Transverse colon (tissue), 4 donors: ENCODE data around the gene RAMP1. TPM values are rescaled to one million over a fixed set of nuclear protein-coding genes. Genes with fewer than 3 reads are reported as not detected.

Experiments used
- DNase-seq: peaks from one replicate; pipeline ENCODE4 v3.0.0-alpha.2; 2019
- H3K27ac ChIP-seq, 4 donors: fragments of 200-600 bp; sonication (generic); 2 replicates each; pipeline ENCODE4 v1.5.1; 2016 to 2018; ENCODE audit warnings: inconsistent platforms in 4 of 4
- H3K27me3 ChIP-seq: fragments of 200-600 bp; sonication (generic); 2 replicates; pipeline ENCODE4 v1.5.1; 2017; ENCODE audit warnings: inconsistent platforms
- H3K36me3 ChIP-seq, 4 donors: fragments of 200-600 bp; sonication (generic); 2 replicates each; pipeline ENCODE4 v1.5.1; 2017 to 2019; ENCODE audit warnings: inconsistent platforms in 4 of 4
- H3K4me1 ChIP-seq, 4 donors: fragments of 200-600 bp; sonication (generic); 2 replicates each; pipeline ENCODE4 v1.5.1; 2017 to 2020; ENCODE audit warnings: inconsistent platforms in 4 of 4
- H3K4me3 ChIP-seq, 4 donors: fragments of 200-600 bp; sonication (generic); 1 replicate in 1 of 4; 2 replicates in 3 of 4; pipeline versions ENCODE4 v1.5.1 to v1.6.1; 2017 to 2019; ENCODE audit warnings: inconsistent platforms in 4 of 4
- H3K9me3 ChIP-seq, 2 donors: fragments of 200-600 bp; sonication (generic); 2 replicates each; pipeline ENCODE4 v1.5.1; 2017 to 2019; ENCODE audit warnings: inconsistent platforms in 2 of 2
- EP300 ChIP-seq: sonication (generic); formaldehyde crosslinking; IDR thresholded peaks from one replicate; pipeline ENCODE4 v1.6.1; 2017; ENCODE audit warnings: antibody characterized with exemption, low read depth
- POLR2A ChIP-seq: fragments of 450-650 bp; IDR thresholded peaks from one replicate; pipeline ENCODE4 v1.6.1; 2016; ENCODE audit warnings: antibody characterized with exemption, mild to moderate bottlenecking, moderate library complexity
- POLR2AphosphoS5 ChIP-seq, 3 donors: sonication (generic); formaldehyde crosslinking; IDR thresholded peaks; one replicate each; pipeline ENCODE4 v1.6.1; 2016; ENCODE audit warnings: antibody characterized with exemption in 3 of 3
- WGBS, 2 donors: methylation state at CpG; one replicate each; pipeline ENCODE4 v1.1.5; 2018; ENCODE audit warnings: low coverage in 1 of 2; 5-methylcytosine and 5-hydroxymethylcytosine counted together
- in situ Hi-C, 4 donors: fragments of 200-750 bp; cut with MboI; loops; one replicate each; pipeline versions ENCODE4 v1.15.0 to v1.15.1; 2017; ENCODE audit warnings: low sequenced_read_pairs in 3 of 4, low pct_ligation_motif_present in 1 of 4, low pct_unique_long_range_greater_than_20kb in 1 of 4
- intact Hi-C: fragments of 100-400 bp; cut with DNase I; formaldehyde crosslinking; loops from one replicate; pipeline ENCODE4 v1.15.1; 2023; ENCODE audit warnings: low total_unique reads
- total RNA-seq, 4 donors: library from RNA; depleted of rRNA; stranded (reverse); fragments of >200 nt; gene quantifications; one replicate each; pipeline ENCODE4 v1.1.0, GENCODE V29; 2016
- TF ChIP-seq, protein P1 (sequence below), 5 experiments: fragments of 200-600 bp in 3 of 5; fragments of 450-650 bp in 2 of 5; sonication (generic) in 3 of 5; IDR thresholded peaks; 1 replicate in 2 of 5; 2 replicates in 3 of 5; pipeline ENCODE4 v1.5.1; 2016 to 2017; ENCODE audit warnings: antibody characterized with exemption in 5 of 5, inconsistent platforms in 3 of 5, mild to moderate bottlenecking in 2 of 5, moderate library complexity in 1 of 5

The RAMP1 gene
- total RNA-seq, 4 donors from 2014 or later: 47.5 to 158 (median 95.7) TPM

DNA sequence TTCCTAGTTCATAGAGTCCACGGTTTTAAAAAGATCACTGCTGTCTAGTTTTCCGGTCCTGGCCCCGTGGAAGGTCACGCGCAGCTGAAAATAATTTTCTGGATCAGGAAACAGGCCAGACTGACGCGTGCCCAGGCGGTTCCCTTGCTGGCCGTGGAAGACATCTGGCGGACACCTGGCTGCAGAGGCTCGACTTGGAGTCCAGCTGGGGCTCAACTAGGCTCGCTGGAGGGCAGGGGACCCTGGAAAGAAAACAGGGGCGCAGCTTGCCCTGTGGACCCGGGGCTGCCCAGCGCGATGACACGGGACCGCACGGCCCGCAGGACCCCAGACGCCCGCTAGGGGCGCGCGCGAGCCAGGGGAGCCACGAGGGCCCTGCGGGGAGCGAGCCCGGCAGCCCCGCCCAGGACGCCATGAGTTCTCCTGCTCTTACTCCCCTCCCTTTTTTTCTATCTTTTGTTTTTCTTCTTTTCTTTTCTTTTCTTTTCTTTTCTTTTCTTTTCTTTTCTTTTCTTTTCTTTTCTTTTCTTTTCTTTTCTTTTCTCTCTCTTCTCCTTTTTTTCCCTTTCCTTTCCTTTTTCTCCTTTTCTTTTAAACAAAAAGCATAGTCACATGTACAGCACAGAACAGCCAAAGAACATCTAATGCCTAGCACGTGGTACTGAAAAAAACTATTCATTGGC, 64.2 kb downstream of the RAMP1 start:
- Histone ChIP-seq H3K4me1 (peaks cover 0 to 4% (median 0%) of the 10 kb centered on the region in 4 donors), H3K27ac (peak overlapping the region; percentile 13 to 83 (median 54)), H3K4me3 (peak overlapping the region in 1 of 4 donors; percentile 17), H3K36me3 (no peaks in the 10 kb centered on the region), H3K9me3 (no peaks in the 10 kb centered on the region), H3K27me3 (no peaks in the 10 kb centered on the region)
- WGBS, 2 donors: 3 to 47% methylated on average over 7 to 33 of the region's 33 CpGs
- in situ Hi-C loops: no loop called here
- peak; percentile 68 for DNase-seq
- no peak for TF ChIP-seq POLR2A
- TF ChIP-seq EP300: no peak
- TF ChIP-seq POLR2AphosphoS5 (IDR thresholded peaks at IDR 0.05): peak in 2 of 3 donors; percentile 48 to 64
- TF ChIP-seq, protein P1, sequence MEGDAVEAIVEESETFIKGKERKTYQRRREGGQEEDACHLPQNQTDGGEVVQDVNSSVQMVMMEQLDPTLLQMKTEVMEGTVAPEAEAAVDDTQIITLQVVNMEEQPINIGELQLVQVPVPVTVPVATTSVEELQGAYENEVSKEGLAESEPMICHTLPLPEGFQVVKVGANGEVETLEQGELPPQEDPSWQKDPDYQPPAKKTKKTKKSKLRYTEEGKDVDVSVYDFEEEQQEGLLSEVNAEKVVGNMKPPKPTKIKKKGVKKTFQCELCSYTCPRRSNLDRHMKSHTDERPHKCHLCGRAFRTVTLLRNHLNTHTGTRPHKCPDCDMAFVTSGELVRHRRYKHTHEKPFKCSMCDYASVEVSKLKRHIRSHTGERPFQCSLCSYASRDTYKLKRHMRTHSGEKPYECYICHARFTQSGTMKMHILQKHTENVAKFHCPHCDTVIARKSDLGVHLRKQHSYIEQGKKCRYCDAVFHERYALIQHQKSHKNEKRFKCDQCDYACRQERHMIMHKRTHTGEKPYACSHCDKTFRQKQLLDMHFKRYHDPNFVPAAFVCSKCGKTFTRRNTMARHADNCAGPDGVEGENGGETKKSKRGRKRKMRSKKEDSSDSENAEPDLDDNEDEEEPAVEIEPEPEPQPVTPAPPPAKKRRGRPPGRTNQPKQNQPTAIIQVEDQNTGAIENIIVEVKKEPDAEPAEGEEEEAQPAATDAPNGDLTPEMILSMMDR (IDR thresholded peaks at IDR 0.05): peak; percentile 80 to 94 (median 90)
- intact Hi-C loops: loop anchor here (10.0 kb wide), 1 partner anchor 69 kb away; the partner anchor contains the start of gene RAMP1

DNA sequence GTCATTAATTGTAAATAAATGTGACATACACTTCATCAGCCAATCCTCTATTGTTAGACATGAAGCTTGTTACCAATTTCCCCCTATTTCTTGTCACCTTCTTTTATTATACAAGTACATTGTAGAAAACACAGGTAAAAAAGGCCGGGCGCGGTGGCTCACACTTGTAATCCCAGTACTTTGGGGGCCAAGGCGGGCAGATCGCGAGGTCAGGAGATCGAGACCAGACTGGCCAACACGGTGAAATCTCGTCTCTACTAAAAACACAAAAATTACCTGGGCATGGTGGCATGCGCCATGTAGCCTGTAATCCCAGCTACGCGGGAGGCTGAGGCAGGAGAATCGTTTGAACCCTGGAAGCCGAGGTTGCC, 64.7 kb downstream of the RAMP1 start:
- TF ChIP-seq, protein P1 (IDR thresholded peaks at IDR 0.05): no peak
- TF ChIP-seq EP300 (no peak), POLR2AphosphoS5 (IDR thresholded peaks at IDR 0.05) (no peak), POLR2A (no peak)
- peaks cover 0 to 4% (median 0%) of the 10 kb centered on the region in 4 donors for H3K4me1 ChIP-seq

DNA sequence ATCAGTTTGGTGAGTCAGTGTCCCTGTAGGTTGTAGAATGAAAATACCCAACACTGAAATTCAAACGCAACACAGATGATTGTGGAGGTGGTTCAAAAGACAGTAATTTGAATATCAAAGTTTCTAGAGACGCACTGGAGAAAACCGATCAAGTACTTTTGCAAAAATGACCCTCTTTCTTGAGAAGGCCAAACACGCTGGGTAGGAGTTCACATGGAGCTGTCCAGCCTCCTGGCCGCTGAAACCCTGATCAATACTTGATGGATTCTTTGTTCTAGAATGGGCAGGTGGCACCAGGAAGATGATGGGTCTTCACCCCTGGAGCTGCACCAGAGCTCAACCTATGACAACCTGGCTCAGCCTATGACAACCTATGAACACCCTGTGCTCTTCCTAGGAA, 67.7 kb downstream of the RAMP1 start:
- Histone ChIP-seq H3K4me1 (peaks cover 0 to 10% (median 4%) of the 10 kb centered on the region in 4 donors), H3K4me3 (no peak overlapping the region), H3K36me3 (no peaks in the 10 kb centered on the region), H3K27me3 (no peaks in the 10 kb centered on the region), H3K27ac (no peak overlapping the region), H3K9me3 (no peaks in the 10 kb centered on the region)
- no peak for DNase-seq
- in situ Hi-C loops: no loop called here
- 70 to 89% methylated on average over 4 to 5 of the region's 5 CpGs for WGBS, 2 donors
- TF ChIP-seq, protein P1 (IDR thresholded peaks at IDR 0.05): no peak
- TF ChIP-seq EP300 (no peak), POLR2AphosphoS5 (IDR thresholded peaks at IDR 0.05) (no peak), POLR2A (no peak)
- intact Hi-C loops: loop anchor here (10.0 kb wide), 1 partner anchor 72 kb away; the partner anchor contains the start of gene RAMP1

More for the DNA sequence above, 64.7 kb downstream of the RAMP1 start:
- DNase-seq: no peak
- intact Hi-C loops (loop anchor here (10.0 kb wide), 1 partner anchor 69 kb away; the partner anchor contains the start of gene RAMP1), in situ Hi-C loops (no loop called here)
- Histone ChIP-seq H3K27me3 (no peaks in the 10 kb centered on the region), H3K27ac (peak overlapping the region in 1 of 4 donors; percentile 83), H3K36me3 (no peaks in the 10 kb centered on the region), H3K9me3 (no peaks in the 10 kb centered on the region), H3K4me3 (no peak overlapping the region)
- WGBS, 2 donors: 84 to 95% methylated on average over 4 to 14 of the region's 14 CpGs

DNA sequence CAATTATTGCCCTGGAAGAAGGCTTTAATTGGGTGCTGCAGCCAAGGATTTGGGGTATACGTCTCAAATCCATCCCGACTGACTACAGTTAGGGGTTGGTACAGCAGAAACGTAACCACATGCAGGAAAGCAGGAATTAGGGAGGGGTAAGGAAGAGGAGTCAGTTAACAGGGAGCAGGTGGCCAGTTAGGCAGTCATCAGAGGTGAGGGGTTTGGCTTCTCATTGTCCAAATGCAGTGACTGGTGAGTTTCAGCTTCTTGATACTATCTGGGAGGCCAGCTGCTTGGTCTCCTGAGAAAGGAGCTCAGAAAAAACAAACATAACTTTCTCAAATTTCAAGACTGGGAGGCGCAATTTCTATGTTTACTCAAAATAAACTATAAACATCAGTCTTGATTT, 68.6 kb downstream of the RAMP1 start:
- Histone ChIP-seq H3K27me3 (no peaks in the 10 kb centered on the region), H3K27ac (no peak overlapping the region), H3K36me3 (no peaks in the 10 kb centered on the region), H3K4me3 (no peak overlapping the region), H3K4me1 (peaks cover 0 to 10% (median 4%) of the 10 kb centered on the region in 4 donors), H3K9me3 (no peaks in the 10 kb centered on the region)
- intact Hi-C loops: loop anchor here (10.0 kb wide), 1 partner anchor 73 kb away; the partner anchor contains the start of gene RAMP1
- no peak for DNase-seq
- TF ChIP-seq, protein P1 (IDR thresholded peaks at IDR 0.05): no peak
- TF ChIP-seq POLR2A (no peak), POLR2AphosphoS5 (IDR thresholded peaks at IDR 0.05) (no peak), EP300 (no peak)
- 70 to 88% methylated on average over 2 to 4 of the region's 4 CpGs for WGBS, 2 donors
- in situ Hi-C loops: no loop called here
